Midbrain (tissue), 1 donor: ENCODE data around the gene LSAMP.

Experiments used
- DNase-seq: peaks from one replicate; lab custom pipeline; 2025; lab: John Stamatoyannopoulos, UW

Gene LSAMP

DNA sequence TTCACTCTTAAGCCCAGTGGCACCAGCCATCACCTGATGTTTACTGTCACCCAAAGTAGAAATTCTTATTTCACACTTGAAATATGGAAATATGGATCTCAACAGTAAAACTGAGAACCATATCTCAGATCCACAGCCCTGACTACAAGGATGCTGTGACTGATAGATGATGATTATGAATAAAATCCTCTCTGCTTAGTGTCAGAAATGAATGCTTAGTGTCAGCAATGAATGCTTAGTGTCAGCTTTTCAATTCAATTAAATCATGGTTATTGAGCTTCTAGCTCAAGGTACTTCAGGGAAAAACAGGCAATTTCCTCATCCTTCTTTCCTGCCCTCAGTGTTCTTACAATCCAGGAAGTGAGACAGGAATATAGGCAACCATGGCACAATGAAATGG lies 392.3 kb downstream of the LSAMP start:
- DNase-seq: no peak

DNA sequence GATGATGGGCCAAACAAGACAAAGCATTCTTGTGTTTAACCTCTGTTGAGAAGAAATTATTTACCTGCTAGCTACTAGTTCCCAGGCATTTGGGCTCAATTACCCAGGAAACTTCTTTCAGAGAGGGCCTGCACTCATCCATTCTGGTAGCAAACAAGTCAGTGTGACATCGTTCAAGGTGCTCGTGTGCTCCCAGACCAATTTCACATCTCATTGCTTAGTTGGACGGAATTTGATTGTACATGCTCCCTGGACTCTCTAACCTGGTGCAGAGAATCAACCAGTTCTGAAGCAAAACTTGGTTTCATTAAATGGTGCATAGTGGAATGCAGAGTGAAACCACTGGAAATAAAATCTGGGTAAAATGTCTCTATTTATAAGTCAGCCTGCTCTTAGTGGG lies 392.7 kb downstream of the LSAMP start:
- DNase-seq: no peak

DNA sequence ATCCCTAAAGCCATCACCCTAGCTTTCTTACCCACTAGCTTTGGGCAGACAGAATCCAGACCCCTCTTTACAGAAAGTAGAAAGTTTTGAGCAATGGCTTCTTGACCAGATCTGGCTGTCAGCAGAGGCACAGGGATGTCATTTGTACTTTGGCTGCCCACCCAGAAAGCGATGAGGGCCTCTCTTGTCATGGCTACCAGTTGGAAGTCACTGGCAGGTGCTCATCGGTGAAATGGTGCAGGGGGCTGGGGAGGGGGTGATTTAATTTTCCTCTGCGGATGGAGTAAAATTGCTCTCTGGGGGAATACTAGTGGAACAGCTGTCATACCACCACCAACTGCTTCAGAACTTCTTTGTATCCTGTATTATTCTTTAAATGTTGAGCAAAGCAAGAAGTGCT lies 393.7 kb downstream of the LSAMP start:
- no peak for DNase-seq

DNA sequence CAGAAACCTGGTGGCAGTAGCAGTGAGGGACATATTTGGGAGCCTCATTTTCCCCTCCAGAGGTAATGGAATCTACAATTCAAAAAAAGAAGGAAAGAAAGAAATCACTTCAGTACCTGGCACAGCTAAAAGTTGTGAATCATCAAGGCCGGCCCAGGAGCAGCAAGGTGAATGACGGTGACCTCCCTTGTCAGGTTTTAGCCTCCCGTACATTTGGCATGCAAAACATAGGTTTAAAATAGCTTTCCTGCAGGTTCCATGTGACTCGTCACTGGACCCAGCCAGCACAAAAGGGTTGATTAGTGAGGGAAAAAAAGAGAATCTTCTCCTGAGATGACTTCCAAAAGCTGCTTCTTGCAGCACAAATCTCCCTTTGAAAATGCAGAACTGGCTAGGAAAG lies 394.2 kb downstream of the LSAMP start:
- DNase-seq: peak; percentile 11

DNA sequence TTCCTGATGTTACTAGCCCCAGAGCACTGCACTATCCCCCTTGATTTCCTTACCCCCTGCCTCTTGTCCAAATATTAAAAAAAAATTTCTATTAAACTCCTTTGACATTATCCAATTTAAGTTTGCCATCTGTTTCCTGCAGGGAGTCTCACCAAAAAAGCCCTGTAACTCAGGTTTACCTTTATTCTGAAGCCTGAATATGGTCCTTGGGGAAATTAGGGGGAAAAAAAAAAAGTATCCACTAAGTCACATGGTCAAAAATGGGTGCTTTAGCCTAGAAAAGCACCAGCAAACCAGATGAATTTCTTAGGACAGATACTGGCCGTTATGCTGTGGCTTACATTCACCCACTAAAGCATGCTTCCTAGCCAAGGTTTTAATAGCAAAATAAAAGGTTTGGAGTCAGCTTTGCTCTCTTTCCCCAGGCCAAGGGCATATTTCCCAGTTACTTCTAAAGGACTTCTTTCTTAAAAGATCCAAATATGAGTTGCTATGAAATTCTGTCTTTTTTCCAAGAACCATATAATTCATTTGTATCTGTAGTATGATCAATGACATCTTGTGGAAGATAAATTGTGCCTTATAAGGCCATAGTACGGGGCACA lies 394.9 kb downstream of the LSAMP start:
- no peak for DNase-seq

DNA sequence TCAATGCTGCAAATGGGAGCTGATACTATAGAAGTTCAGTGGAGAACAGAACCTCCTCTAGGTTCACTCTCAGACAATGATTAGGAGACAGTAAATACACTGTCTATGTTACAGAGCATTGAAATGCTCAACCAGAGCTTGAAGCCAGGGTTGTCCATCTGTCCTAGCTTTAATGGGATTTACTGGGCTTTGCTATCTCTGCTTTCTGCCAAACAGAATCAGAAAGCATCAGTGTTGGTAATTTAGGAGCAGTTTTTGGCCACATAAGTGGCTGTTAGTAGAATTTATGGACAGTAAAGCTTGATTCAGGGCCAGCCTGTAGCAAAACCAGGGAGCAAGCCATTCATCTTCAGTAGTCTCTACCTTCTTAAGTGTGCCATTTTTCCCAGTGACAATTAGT lies 396.3 kb downstream of the LSAMP start:
- no peak for DNase-seq

DNA sequence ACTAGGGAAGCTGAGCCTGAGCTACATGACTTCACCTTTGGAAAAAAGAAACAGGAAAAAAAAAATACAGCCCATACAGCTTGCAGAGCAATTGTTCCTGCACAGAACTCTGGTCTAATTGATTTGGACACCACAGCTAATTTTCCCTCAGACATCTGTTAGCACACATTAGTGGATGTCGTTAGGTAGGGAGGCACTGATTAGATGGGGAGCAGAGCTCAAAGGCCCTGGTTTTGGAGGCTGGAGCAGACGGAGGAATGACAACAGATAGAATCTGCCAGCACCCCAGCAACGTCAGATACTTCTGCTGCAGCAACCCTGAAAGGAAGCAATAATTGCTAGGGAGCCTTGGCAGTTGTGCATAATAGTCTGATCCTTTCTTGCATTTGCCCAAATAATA lies 398.9 kb downstream of the LSAMP start:
- no peak for DNase-seq

DNA sequence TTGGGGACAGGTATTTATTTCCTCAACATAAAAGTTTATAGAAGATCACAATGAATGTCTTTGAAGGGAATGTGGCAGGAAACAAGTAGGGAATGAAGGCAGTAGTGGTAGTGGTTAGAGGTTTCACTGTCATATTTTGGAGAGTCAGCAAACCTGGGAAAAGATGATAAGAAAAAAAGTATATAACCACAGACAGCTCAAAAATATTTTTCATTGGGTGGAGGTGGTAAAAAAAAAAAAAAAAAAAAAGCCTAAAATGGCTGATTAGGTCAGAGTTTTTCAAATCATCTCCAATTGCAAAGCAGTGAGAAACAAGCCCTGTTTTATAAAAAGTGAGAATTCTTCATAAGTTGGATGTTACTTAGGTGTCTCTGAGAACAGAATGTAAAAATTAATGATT lies 400.0 kb downstream of the LSAMP start:
- no peak for DNase-seq

DNA sequence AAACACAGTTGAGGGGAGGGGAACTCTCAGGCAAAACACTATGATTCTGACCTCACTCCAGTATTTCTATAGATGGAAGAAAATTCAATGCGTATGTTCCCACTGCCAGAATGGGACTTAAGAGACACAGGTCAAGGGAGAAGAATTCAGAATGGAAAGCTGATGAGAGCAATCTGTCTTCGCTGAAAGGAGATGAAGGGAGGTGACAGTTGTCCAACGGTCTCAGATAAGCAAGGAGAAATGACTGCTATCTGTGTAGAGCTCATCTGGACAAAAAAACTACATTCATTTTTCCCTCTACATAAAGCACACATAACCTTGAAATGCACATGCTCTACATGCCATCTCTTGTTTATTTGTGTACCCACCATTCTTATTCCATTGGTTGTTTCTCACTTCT lies 405.1 kb downstream of the LSAMP start:
- DNase-seq: no peak

DNA sequence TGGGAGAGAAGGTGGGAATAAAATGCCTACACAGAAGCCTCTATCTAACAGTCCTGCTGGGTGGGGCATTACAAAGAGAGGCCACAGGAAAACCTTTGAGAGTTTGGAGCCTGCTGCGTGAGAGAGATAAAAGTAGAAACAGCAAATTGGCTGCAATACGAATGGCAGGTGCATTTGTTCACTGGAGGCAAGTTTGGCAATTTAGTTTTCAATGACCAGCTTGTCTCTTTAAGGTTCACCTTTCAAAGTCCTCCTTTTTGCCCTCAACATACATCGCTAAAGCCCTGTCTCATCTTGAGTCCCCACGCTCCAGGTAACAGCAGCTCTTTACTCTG lies 405.7 kb downstream of the LSAMP start:
- no peak for DNase-seq

DNA sequence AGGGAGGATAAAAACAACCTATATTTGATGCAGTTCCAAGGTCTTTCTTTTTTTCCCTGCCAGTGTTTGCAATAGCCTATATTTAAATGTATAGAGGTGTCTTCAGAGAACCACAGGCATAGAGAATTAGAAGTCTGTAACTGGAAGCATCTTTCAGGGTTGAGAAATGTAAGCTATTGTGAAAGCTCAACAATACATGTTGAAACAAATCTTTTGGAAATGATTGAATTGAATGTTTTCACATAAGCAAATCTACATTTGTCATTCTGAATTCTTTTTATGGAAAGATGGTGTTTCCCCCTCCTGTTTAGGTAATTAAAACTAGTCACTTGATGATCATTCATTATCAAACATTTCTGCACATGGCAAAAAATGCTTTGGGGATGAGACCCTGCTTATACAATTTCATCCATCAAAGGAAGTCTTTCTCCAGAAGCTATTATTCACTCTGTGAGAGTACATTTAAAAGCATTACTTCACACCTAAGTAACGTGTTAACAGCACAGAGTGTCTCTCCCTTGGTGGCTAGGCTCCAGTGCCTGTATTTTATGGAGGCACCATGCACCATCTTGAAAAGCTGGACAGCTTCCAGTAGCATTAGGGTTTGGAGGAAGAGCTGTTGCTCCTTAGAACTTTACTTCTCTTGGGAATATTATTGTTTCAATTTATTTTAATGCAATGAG lies 406.2 kb downstream of the LSAMP start:
- no peak for DNase-seq

DNA sequence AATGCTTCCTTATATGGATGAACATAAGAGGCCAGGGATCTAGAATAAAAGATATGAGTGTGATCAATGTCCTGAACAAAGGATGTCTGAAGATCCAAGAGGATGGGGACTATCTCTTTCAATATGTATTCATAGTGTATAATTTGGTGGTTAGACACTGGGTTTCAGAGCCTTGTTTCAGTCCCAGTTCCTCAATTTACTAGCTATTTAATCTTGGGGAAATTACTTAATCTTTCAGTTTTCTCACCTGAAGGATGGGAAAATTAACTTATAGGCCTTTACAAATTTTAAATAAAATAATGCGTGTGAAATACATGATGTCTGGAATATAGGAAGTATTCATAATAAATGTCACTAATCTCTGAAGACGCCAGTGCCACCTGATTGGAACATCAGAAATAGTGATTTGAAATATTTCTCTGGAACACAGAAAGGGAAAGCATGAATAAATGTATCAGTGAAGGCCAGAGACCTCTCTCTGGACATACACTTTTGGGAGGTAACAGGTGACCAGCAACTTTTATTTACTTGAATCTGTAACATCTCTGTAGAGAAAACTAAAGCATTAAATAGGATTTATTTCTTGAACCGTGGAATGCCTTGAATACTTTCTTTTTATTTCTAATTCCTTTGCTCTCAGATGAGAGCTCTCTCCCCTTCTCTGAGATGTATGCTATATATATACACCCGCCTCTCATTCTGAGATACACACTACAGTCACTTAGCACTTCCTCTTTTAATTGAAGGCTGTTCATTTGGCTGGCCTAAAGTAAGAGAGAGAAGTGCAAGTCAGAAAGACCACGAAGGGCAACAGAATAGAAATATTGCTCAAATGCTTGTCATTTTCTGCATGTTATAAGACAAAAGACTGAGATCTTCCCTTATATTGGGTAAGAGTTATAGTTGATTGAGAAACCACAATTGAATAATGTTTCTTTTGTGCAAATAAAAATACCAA lies 407.1 kb downstream of the LSAMP start:
- no peak for DNase-seq

DNA sequence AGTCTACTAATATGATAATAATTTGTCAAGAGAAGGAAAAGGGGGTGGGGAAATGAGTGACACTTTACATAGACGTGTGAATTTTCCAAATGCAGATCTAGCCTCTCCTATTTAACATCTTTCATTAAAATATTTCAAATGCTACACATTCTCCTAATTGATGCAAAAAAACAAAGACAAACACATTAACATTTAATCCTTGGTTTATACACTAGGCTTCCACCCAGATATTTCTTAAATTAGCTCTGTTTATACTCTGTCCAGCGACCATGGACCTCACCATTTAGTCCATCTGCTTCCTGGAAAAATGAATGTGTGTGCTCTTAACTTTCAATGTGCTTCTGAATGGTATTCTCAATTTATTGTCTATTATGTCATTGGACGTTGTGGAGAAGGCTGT lies 409.9 kb downstream of the LSAMP start:
- no peak for DNase-seq

DNA sequence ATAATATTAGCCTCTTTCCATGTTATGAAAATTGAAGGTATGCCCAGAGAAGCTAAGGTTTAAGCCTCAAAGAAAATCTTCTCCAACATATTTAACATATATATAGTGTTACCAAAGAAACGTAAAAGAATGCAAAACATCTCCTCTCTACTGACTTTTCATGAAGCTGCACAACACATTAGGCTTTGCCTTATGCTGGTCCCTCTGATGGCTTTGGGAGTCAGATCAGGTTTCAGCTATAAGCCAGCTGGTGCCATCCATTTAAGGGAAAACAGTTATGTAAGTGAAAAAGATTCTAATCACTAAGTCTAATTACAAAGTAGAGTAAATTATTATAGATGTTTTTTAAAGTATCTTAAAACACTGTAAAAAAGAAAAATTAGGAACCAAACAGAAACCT lies 410.5 kb downstream of the LSAMP start:
- no peak for DNase-seq

DNA sequence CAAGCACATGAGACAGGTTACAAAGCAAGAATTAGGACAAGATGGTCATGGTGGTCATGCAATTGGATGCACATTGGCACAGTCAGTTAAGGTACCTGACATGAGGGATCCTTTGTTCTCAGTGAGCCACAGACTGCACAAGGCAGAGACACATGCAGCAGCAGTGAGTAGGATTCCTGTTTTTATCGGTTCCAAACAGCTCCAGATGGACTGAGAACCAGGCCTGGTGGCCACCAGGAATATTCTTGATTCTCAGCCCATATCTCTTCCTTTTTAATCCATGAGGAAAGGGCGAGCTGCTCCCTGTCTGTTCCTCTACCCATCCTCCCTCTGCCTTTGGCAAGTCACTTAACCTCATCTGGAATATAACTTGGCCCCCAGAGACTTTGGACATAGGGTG lies 411.2 kb downstream of the LSAMP start:
- DNase-seq: peak; percentile 15

DNA sequence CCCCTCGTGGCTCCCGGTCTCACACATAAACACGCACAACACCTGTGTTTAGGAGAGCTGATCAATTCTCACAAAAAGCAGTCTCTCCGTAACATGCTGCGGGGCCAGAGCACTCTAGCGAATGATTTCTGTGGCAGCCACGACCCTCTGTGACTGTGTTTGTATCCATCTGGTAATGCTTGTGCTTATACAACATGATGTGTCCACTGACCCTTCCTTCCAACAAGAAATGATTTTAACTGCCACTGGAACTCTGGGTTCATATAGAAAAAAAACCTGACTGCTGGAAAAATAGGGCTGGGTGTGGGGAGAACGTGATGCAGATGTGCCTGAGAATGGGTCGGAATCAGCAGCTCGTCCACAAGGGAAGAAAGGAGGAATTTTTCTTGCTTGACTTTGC lies 411.8 kb downstream of the LSAMP start:
- no peak for DNase-seq

DNA sequence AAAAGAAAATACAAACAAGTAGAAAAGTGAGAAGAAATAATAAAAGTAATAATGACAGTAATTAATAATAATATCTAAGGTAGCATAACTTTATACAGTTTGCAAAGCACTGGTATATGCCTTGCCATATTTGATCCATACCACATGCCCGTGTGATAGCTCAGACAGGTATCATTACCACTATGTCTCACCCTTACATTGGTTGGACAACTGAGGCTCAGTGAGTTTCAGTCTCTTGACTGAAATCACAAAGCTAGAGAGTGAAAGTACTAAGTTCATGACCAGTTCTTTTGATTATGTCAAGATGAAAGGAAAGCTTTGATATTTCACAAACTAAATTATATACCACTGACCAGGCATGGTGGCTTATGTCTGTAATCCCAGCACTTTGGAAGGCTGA lies 413.1 kb downstream of the LSAMP start:
- no peak for DNase-seq

DNA sequence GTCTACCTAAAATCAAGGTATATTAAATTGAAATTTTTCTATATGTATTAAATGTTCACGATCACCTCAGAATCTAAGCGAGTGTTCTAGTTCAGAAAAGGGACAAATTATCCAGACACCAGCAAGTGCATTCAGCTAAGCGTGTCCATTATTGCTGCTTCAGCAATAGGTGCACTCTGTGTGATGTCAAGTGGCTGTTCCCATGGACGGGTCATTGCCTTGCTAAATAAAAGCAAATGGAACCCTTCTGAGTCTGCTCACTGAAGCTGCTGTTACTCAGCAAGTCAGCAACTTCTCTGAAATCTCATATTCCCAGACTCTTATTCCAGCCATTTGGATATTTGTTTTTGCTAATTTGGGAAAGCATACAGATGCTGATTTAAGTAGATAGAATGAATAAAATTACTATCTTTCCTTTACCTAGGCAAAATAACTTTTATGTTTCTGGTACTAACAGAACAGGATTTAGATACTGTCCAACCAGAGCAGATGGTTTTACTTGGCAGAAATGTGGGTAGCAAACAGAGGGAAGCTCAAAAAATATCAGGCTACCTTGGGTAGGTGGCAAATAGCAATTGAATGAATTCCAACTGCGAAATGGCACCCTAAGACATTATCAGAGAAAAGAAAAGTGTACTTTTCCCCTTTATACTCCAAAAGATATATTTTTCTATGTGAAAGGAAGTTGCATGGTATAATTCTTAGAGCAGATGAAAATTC lies 415.0 kb downstream of the LSAMP start:
- no peak for DNase-seq

DNA sequence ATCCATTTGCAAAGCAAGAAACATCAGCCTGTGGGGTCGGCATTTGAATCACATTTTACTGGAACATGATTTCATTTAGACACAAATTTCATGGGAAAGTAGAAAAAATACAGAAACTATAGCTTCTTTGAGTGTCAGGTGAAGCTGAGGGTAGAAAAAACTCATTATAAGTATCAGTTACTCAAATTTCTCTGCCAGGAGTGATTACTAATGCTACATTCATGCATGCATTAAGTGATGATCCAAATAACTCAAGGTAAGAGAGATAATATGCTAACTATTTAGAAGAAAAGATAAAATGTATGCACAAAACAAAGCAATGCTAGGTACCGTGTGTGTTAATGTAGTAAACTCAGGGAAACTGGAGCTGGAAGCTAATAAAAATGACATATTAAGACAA lies 416.0 kb downstream of the LSAMP start:
- no peak for DNase-seq

DNA sequence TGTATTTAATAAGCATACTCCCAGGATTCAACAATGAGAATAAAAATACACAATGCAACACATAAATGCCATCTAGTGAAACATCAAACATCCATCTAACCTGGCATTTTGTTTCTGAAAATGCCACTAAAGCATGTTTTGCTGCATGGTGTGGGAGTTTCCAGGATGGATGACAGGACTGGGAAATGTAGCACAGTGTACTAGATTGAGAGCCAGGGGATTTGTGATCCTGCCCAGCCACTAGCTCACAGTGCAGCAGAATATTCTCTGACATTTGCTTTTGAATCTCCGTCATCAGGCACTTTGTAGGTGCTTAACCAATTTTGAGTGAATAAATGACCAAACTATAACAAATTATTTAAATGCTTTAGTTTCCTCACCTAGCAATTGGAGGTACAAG lies 417.1 kb downstream of the LSAMP start:
- DNase-seq: no peak

DNA sequence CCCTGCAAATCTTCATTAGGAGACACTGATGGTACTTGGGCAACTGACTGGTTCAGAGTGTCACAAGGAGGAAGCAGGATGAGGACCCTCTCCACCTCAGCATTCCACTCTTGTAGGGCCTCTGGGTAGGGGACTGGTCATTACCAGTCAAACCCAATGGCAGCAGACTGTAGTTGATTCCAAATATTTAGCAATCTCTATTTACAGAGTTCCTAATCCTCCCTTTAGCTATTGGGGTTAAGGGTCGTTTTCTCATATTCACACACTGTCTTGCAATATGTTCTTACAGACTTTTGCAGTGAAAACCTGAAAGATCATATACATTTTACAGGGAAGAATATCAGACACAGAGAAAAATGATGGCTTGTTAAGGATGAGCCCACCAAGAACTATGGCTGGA lies 424.3 kb downstream of the LSAMP start:
- no peak for DNase-seq

DNA sequence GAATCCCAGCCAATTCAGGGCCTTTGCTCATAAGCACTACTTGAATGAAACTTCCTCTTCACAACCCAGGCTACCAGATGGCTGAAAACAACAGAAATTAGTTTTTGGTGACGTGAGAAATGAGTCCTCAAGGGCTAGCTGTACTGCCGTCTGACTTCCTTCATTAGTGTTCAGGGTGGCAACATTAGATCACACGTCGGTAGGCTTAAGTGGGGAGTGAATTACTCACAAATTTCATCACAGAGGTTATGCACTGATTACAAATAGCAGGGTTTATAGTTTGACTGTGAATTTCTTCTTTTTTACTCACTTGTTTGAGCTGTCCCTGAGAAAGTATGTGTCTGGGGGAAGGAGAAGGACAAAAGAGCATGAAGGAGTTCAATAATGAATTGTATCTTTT lies 424.8 kb downstream of the LSAMP start:
- no peak for DNase-seq
